Erythroblast (primary cell): Measurements from ENCODE around the gene TRPM3.

Experiments used
- GATA1 ChIP-seq: IDR thresholded peaks from 2 replicates; pipeline ENCODE4 v1.6.1; 2011; ENCODE audit warnings: low read depth, mild to moderate bottlenecking, control low read depth, low read length, moderate library complexity
- POLR2A ChIP-seq: IDR thresholded peaks from 2 replicates; pipeline ENCODE4 v1.6.1; 2011; ENCODE audit warnings: mild to moderate bottlenecking, low read length

DNA sequence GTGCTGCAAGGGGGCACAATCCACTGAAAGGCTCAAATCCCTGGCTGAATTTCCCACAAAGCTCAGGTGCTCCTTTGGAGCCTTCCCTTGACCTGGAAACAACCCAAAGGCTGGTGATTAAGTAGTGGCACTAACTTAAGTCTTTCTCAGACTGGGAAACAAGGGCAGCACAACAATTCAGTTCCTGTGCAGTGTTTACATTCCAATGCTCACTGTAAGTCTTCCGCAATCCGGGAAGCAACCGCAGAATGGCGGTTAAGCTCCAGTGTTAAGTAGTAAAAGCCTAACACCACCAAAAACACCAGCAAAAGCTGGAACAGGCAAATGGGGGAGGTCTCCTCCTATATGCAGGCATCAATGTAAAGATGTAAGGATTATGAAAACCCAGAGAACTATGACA, 117.2 kb downstream of the TRPM3 start:
- no peak for TF ChIP-seq POLR2A
- TF ChIP-seq GATA1, result no peak
